GM12875 (cell line): ENCODE measurements around the gene C16orf87.

Experiments
- H3K4me3 ChIP-seq: one replicate; pipeline ENCODE4 v1.5.1; 2011; ENCODE audit warnings: low read depth, low read length, control low read depth
- CTCF ChIP-seq: IDR thresholded peaks from 2 replicates; pipeline ENCODE4 v1.5.1; 2011; ENCODE audit warnings: low read depth, mild to moderate bottlenecking, control low read depth, inconsistent platforms, low read length, moderate library complexity, borderline replicate concordance; ENCODE audit not compliant: insufficient read depth

Gene C16orf87

GRCh38 chr16:46808997-46809396, 22.0 kb downstream of the C16orf87 start:
- H3K4me3 ChIP-seq = no peak overlapping the region
- no peak for TF ChIP-seq CTCF

- no peak overlapping the region for H3K4me3 ChIP-seq
- TF ChIP-seq CTCF = no peak
These were observed 23.6 kb downstream of the C16orf87 start for GRCh38 chr16:46807336-46807735.

GRCh38 chr16:46803373-46803772, 27.6 kb downstream of the C16orf87 start:
- no peak for TF ChIP-seq CTCF

GRCh38 chr16:46801428-46802049, 29.4 kb downstream of the C16orf87 start:
- H3K4me3 ChIP-seq = no peak overlapping the region
- no peak for TF ChIP-seq CTCF

More at GRCh38 chr16:46803373-46803772, 27.6 kb downstream of the C16orf87 start:
- no peak overlapping the region for H3K4me3 ChIP-seq

GRCh38 chr16:46800494-46800893, 30.5 kb downstream of the C16orf87 start:
- TF ChIP-seq CTCF = no peak
- no peak overlapping the region for H3K4me3 ChIP-seq

- TF ChIP-seq CTCF = no peak
- H3K4me3 ChIP-seq = no peak overlapping the region
These were observed 33.5 kb downstream of the C16orf87 start for GRCh38 chr16:46797501-46797900.

- H3K4me3 ChIP-seq = no peak overlapping the region
- TF ChIP-seq CTCF = no peak
These were observed 34.2 kb downstream of the C16orf87 start for GRCh38 chr16:46796764-46797269.
